Measurements from ENCODE around the gene ABAT. TPM values are rescaled to one million over a fixed set of nuclear protein-coding genes. Genes with fewer than 3 reads are reported as not detected.

ABAT gene
- total RNA-seq, 3 donors from 2014 or later = 12.1 to 25.5 (median 16.5) TPM

GRCh38 chr16:8756755-8757154, 82.3 kb downstream of the ABAT start:
- Histone ChIP-seq H3K4me1 (ENCODE audit: low read depth) (no peaks in the 10 kb centered on the region), H3K4me3 (no peak overlapping the region), H3K36me3 (ENCODE audit: low read depth) (no peaks in the 10 kb centered on the region), H3K9me3 (no peaks in the 10 kb centered on the region)
- intact Hi-C loops (cut with DNase I, micrococcal nuclease) = no loop called here
- ATAC-seq (no peak), DNase-seq (no peak)
- TF ChIP-seq CTCF (IDR thresholded peaks at IDR 0.05) = no peak

GRCh38 chr16:8758022-8758421, 83.6 kb downstream of the ABAT start:
- no peak for TF ChIP-seq CTCF (IDR thresholded peaks at IDR 0.05)
- H3K36me3 ChIP-seq (ENCODE audit: low read depth) = no peaks in the 10 kb centered on the region
- no peaks in the 10 kb centered on the region for H3K9me3 ChIP-seq
- no peak overlapping the region for H3K4me3 ChIP-seq
- DNase-seq (no peak), ATAC-seq (no peak)
- intact Hi-C loops (cut with DNase I, micrococcal nuclease) = no loop called here
- no peaks in the 10 kb centered on the region for H3K4me1 ChIP-seq (ENCODE audit: low read depth)

DNA sequence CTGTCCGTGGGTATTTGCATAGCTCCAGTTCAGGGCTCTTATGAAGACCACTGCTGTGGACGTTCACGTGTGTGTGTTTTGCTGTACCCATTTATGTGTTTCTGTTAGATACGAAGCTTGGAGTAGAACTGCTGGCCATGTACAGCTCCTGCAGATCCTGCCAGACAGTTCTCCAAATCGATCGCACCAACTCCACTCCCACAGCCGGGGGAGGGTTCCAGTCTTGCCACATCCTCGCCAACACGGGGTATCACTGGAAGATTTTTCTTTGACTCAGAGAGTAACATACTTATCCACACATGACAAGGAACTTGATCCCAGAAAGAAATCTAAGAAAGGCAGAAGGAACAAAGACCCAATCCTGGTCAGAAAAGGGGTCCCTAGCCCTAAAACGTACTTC, 85.6 kb downstream of the ABAT start:
- H3K4me3 ChIP-seq = no peak overlapping the region
- TF ChIP-seq CTCF (IDR thresholded peaks at IDR 0.05) = no peak
- intact Hi-C loops (cut with DNase I, micrococcal nuclease) = no loop called here
- H3K4me1 ChIP-seq (ENCODE audit: low read depth) = no peaks in the 10 kb centered on the region
- no peaks in the 10 kb centered on the region for H3K36me3 ChIP-seq (ENCODE audit: low read depth)
- no peak for ATAC-seq
- no peaks in the 10 kb centered on the region for H3K9me3 ChIP-seq
- no peak for DNase-seq

DNA sequence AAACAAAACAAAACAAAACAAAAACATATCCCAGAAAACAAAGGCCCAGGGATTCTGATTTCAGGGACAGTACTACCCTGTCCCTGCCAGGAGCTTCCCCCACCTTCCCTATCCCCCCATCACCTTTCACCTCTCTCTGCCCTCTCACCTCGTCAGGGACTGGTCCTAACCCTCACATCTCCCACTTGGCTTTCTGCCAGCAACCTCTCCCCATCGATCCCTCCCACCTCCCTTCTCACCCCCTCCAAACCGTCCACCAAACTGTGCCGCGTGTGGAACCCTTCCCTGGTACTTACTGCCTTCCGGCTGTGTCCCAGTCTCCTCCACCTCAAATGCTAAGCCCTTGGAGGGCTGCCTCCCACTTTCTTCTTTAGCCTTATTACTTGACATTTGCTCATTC, 86.7 kb downstream of the ABAT start:
- H3K9me3 ChIP-seq = no peaks in the 10 kb centered on the region
- ATAC-seq (no peak), DNase-seq (no peak)
- intact Hi-C loops (cut with DNase I, micrococcal nuclease) = no loop called here
- no peaks in the 10 kb centered on the region for H3K36me3 ChIP-seq (ENCODE audit: low read depth)
- H3K4me3 ChIP-seq = no peak overlapping the region
- TF ChIP-seq CTCF (IDR thresholded peaks at IDR 0.05) = no peak
- no peaks in the 10 kb centered on the region for H3K4me1 ChIP-seq (ENCODE audit: low read depth)

DNA sequence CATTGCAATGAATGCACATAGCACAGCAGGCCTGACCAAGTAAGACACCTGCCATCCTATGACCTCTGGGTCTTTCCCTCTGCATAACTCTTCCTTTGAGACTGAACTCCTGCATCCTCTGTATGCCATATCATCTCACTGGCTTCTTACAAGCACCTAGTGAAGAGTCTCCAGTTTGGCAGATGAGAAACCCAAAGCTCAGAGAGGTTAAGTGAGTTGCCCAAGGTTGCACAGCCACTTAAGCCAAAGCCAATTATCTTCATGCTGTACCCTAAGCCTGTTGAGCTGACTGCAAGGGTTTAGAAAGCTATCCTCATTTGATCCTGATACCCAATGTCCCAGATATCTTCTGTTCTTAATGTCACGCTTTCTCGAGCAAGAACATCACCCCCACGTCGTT, 87.8 kb downstream of the ABAT start:
- intact Hi-C loops (cut with DNase I, micrococcal nuclease) = no loop called here
- TF ChIP-seq CTCF (IDR thresholded peaks at IDR 0.05) = no peak
- DNase-seq (no peak), ATAC-seq (no peak)
- Histone ChIP-seq H3K9me3 (no peaks in the 10 kb centered on the region), H3K4me3 (no peak overlapping the region), H3K36me3 (ENCODE audit: low read depth) (no peaks in the 10 kb centered on the region), H3K4me1 (ENCODE audit: low read depth) (no peaks in the 10 kb centered on the region)

DNA sequence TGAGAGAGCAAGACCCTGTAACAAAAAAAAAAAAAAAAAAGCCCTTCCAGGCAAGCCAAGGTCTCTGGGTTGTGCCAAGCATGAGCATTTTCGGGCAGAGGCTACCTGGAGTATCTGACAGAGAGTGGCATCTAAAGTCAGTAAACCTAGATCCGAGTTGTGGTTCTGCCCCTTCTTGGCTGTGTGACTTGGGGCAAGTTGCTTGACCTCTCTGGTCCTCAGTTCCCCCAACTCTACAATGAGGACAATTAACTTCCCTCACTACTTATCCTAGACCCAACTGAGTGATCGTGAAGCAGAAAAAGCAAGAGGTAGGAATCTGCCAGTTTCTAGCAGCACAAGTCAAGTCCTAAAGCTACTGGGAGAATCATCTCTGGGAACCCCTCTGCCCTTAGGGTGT, 88.7 kb downstream of the ABAT start:
- Histone ChIP-seq H3K4me3 (no peak overlapping the region), H3K36me3 (ENCODE audit: low read depth) (no peaks in the 10 kb centered on the region), H3K4me1 (ENCODE audit: low read depth) (no peaks in the 10 kb centered on the region), H3K9me3 (no peaks in the 10 kb centered on the region)
- intact Hi-C loops (cut with DNase I, micrococcal nuclease) = no loop called here
- ATAC-seq = no peak
- no peak for TF ChIP-seq CTCF (IDR thresholded peaks at IDR 0.05)
- DNase-seq = no peak
